H1 (cell line): ENCODE measurements around the gene FAM53B. TPM values are rescaled to one million over a fixed set of nuclear protein-coding genes. Genes with fewer than 3 reads are reported as not detected.

Experiments used
- CHD7 ChIP-seq: fragments of 300-600 bp; sonication (generic); IDR thresholded peaks from 2 replicates; pipeline ENCODE4 v1.7.1; 2012; ENCODE audit warnings: low read length, moderate library complexity, mild to moderate bottlenecking, inconsistent platforms; ENCODE audit not compliant: insufficient replicate concordance
- SAP30 ChIP-seq: fragments of 300-600 bp; sonication (generic); IDR thresholded peaks from 2 replicates; pipeline ENCODE4 v1.7.1; 2012; ENCODE audit warnings: low read length, moderate library complexity, mild to moderate bottlenecking, inconsistent platforms; ENCODE audit not compliant: insufficient read depth, insufficient replicate concordance
- SRF ChIP-seq: IDR thresholded peaks from 2 replicates; pipeline ENCODE4 v1.6.1; 2011; ENCODE audit warnings: mild to moderate bottlenecking, low read depth, low read length, moderate library complexity
- ZNF274 ChIP-seq: IDR thresholded peaks from 2 replicates; pipeline ENCODE4 v1.7.0; 2012; ENCODE audit warnings: low read length, borderline replicate concordance; ENCODE audit errors: extremely low read depth
- polyA plus RNA-seq, 7 experiments: library from polyadenylated mRNA; depleted of rRNA in 3 of 7; stranded (reverse) in 5 of 7; unstranded in 2 of 7; fragments of >200 nt in 5 of 7; fragments of 200-250 nt in 2 of 7; gene quantifications; 1 replicate in 5 of 7; 2 replicates in 1 of 7; 4 replicates in 1 of 7; pipeline versions ENCODE4 v1.2.1 to v1.2.3, GENCODE V29; 2011 to 2013; ENCODE audit warnings: missing spikeins in 2 of 7, mixed read lengths in 2 of 7
- total RNA-seq: library from RNA; stranded (reverse); fragmentation: NEBNext Ultra II Directional; extraction: Animal tissue kit (Norgen Biotek cat#: 25700); gene quantifications from 2 replicates; pipeline ENCODE4 v1.2.1, GENCODE V29; 2021

The FAM53B gene
- total and polyA plus RNA-seq, 2 of the 8 experiments (the other 6 are each of a cell fraction or from before 2014, with no cell fraction given), result 5.3 to 14.4 TPM

DNA sequence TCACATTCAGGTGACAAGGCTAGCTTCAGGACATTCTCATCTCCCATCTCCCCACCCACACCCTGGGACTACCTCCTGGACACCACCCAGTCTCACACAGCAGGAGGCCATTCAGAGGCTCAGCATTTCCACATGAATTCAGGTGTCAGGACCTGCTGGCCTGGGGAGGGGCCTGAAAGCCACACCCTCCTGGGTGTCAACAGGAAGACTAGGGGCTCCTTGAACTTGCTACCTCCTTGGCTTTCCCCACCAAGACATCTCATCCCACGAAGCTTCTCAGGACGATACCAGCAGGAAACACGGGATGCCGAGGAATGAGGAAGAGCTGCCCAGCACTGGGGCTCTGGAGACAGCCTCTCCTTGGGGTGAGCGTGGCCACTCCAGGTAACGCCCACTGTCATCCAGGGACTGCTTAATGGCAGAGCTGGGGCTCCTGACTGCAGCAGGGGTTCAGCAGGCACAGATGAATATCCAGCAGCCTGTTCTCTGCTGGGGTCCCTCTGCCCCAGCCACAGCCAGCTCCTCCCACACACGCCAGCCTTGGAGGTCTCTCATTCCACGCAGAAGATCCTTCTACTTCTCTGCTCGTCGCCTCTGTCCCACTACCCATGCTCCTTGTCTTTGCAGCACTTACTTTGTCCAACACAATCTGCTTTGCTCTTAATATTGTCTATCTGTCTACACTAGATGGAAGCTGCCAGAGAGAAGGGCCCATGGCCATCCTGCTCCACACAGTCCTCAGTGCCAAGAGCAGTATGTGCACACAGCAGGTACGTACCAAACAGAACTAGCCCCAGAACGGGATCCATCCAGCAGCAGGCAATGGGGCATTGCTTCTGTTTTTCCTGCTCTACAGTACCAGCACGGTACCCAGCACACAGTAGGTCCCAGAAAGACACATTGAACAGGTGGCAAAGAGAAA lies 88.7 kb downstream of the FAM53B start (continued):
- TF ChIP-seq CHD7, result no peak
- TF ChIP-seq SAP30, result no peak
- TF ChIP-seq SRF, result no peak
- no peak for TF ChIP-seq ZNF274
